Esophagus squamous epithelium (tissue), 5 donors: Measurements from ENCODE around the gene LMAN2L. TPM values are rescaled to one million over a fixed set of nuclear protein-coding genes. Genes with fewer than 3 reads are reported as not detected.

Experiments used
- DNase-seq: peaks from one replicate; lab custom pipeline; 2025; lab: John Stamatoyannopoulos, UW
- H3K27ac ChIP-seq, 4 donors: fragments of 200-600 bp; sonication (generic); one replicate each; pipeline ENCODE4 v1.5.1; 2016 to 2019; ENCODE audit warnings: mild to moderate bottlenecking in 1 of 4
- H3K27me3 ChIP-seq, 4 donors: fragments of 200-600 bp; sonication (generic); 1 replicate in 3 of 4; 2 replicates in 1 of 4; pipeline versions ENCODE4 v1.5.1 to v1.6.0; 2017 to 2021; ENCODE audit warnings: antibody characterized with exemption in 1 of 4
- H3K36me3 ChIP-seq, 3 donors: fragments of 200-600 bp; sonication (generic); one replicate each; pipeline ENCODE4 v1.5.1; 2016 to 2019
- H3K4me1 ChIP-seq, 3 donors: fragments of 200-600 bp; sonication (generic); one replicate each; pipeline ENCODE4 v1.5.1; 2017 to 2019
- H3K4me3 ChIP-seq, 4 donors: fragments of 200-600 bp; sonication (generic); 1 replicate in 3 of 4; 2 replicates in 1 of 4; pipeline ENCODE4 v1.5.1; 2016 to 2019; ENCODE audit warnings: mild to moderate bottlenecking in 2 of 4, moderate library complexity in 1 of 4
- H3K9me3 ChIP-seq, 3 donors: fragments of 200-600 bp; sonication (generic); one replicate each; pipeline ENCODE4 v1.5.1; 2016 to 2019
- POLR2A ChIP-seq, 4 donors: fragments of 450-650 bp; IDR thresholded peaks; one replicate each; pipeline ENCODE4 v1.6.1; 2017; ENCODE audit warnings: antibody characterized with exemption in 4 of 4, mild to moderate bottlenecking in 4 of 4, moderate library complexity in 3 of 4
- WGBS, 2 donors: methylation state at CpG; one replicate each; pipeline ENCODE4 v1.1.5; 2018; 5-methylcytosine and 5-hydroxymethylcytosine counted together
- intact Hi-C: fragments of 100-400 bp; cut with DNase I; formaldehyde crosslinking; loops from one replicate; pipeline ENCODE4 v1.15.0; 2022
- total RNA-seq, 4 donors: library from RNA; depleted of rRNA; stranded (reverse); fragments of >200 nt; gene quantifications; one replicate each; pipeline ENCODE4 v1.1.0, GENCODE V29; 2016
- TF ChIP-seq, protein P1 (sequence below), 6 experiments: fragments of 450-650 bp in 4 of 6; fragments of 200-600 bp in 2 of 6; sonication (generic) in 2 of 6; IDR thresholded peaks; one replicate each; pipeline ENCODE4 v1.5.1; 2016 to 2019; ENCODE audit warnings: antibody characterized with exemption in 6 of 6, mild to moderate bottlenecking in 4 of 6, moderate library complexity in 4 of 6
- donor health status: DM: yes; HTN: yes; CAD: no.

The LMAN2L gene
- total RNA-seq, 4 donors from 2014 or later, result 7.4 to 12.6 (median 10.5) TPM

DNA sequence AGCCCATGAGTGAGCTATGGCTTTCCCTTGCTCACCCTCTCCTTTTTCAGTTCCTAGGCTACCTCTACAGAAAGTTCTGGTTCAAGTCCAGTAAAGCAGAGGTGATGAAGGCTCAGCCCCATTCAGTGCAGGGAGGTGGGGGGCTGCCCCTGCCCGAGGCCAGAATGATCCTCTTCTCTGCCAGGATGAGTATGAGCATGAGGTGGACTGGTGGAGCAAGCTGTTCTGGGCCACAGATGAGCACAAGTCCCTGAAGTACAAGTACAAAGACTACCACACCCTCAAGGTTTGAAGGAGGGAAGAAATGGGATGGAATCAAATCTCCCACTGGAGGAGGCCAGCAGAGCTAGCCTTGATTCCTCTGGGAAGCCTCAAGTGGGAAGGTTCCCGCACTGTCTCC lies 42.4 kb downstream of the LMAN2L start:
- peak overlapping the region; percentile 14 to 72 (median 48) for H3K27ac ChIP-seq
- no peak for TF ChIP-seq POLR2A (IDR thresholded peaks at IDR 0.05)
- TF ChIP-seq, protein P1, sequence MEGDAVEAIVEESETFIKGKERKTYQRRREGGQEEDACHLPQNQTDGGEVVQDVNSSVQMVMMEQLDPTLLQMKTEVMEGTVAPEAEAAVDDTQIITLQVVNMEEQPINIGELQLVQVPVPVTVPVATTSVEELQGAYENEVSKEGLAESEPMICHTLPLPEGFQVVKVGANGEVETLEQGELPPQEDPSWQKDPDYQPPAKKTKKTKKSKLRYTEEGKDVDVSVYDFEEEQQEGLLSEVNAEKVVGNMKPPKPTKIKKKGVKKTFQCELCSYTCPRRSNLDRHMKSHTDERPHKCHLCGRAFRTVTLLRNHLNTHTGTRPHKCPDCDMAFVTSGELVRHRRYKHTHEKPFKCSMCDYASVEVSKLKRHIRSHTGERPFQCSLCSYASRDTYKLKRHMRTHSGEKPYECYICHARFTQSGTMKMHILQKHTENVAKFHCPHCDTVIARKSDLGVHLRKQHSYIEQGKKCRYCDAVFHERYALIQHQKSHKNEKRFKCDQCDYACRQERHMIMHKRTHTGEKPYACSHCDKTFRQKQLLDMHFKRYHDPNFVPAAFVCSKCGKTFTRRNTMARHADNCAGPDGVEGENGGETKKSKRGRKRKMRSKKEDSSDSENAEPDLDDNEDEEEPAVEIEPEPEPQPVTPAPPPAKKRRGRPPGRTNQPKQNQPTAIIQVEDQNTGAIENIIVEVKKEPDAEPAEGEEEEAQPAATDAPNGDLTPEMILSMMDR (IDR thresholded peaks at IDR 0.05), result no peak
- 80% methylated on average over 1 of the region's 2 CpGs; no CpG with 5 or more reads in 1 of the 2 donors for WGBS, 2 donors
- no peaks in the 10 kb centered on the region for H3K27me3 ChIP-seq
- peaks cover 0 to 20% (median 0%) of the 10 kb centered on the region in 3 donors for H3K36me3 ChIP-seq
- H3K4me3 ChIP-seq, result no peak overlapping the region
- peaks cover 13 to 25% (median 15%) of the 10 kb centered on the region in 3 donors for H3K4me1 ChIP-seq
- intact Hi-C loops, result no loop called here
- H3K9me3 ChIP-seq, result no peaks in the 10 kb centered on the region
- DNase-seq, result no peak

- H3K9me3 ChIP-seq, result no peaks in the 10 kb centered on the region
- intact Hi-C loops, result no loop called here
- TF ChIP-seq, protein P1 (IDR thresholded peaks at IDR 0.05), result no peak
- TF ChIP-seq POLR2A (IDR thresholded peaks at IDR 0.05), result no peak
- no peak overlapping the region for H3K4me3 ChIP-seq
- 80 to 97% methylated on average over 4 to 6 of the region's 15 CpGs for WGBS, 2 donors
- no peak overlapping the region for H3K27ac ChIP-seq
- DNase-seq, result no peak
- no peaks in the 10 kb centered on the region for H3K27me3 ChIP-seq
- H3K36me3 ChIP-seq, result peaks cover 0 to 3% (median 0%) of the 10 kb centered on the region in 3 donors
- peaks cover 13 to 25% (median 15%) of the 10 kb centered on the region in 3 donors for H3K4me1 ChIP-seq
Observed at GRCh38 chr2:96695602-96696001, 44.3 kb downstream of the LMAN2L start.

GRCh38 chr2:96694816-96695455 lies 44.9 kb downstream of the LMAN2L start:
- Histone ChIP-seq H3K36me3 (no peaks in the 10 kb centered on the region), H3K4me1 (peaks cover 13 to 25% (median 15%) of the 10 kb centered on the region in 3 donors), H3K9me3 (no peaks in the 10 kb centered on the region), H3K4me3 (no peak overlapping the region), H3K27ac (no peak overlapping the region), H3K27me3 (no peaks in the 10 kb centered on the region)
- TF ChIP-seq, protein P1 (IDR thresholded peaks at IDR 0.05), result no peak
- TF ChIP-seq POLR2A (IDR thresholded peaks at IDR 0.05), result no peak
- DNase-seq, result no peak
- intact Hi-C loops, result no loop called here
- 85% methylated on average over 6 of the region's 13 CpGs; no CpG with 5 or more reads in 1 of the 2 donors for WGBS, 2 donors

GRCh38 chr2:96694279-96694678 lies 45.6 kb downstream of the LMAN2L start:
- Histone ChIP-seq H3K4me1 (peaks cover 13 to 25% (median 15%) of the 10 kb centered on the region in 3 donors), H3K27ac (no peak overlapping the region), H3K36me3 (no peaks in the 10 kb centered on the region), H3K4me3 (no peak overlapping the region), H3K9me3 (no peaks in the 10 kb centered on the region), H3K27me3 (no peaks in the 10 kb centered on the region)
- TF ChIP-seq POLR2A (IDR thresholded peaks at IDR 0.05), result no peak
- TF ChIP-seq, protein P1 (IDR thresholded peaks at IDR 0.05), result no peak
- no peak for DNase-seq
- intact Hi-C loops, result no loop called here
- WGBS, 2 donors, result 80 to 95% methylated on average over 5 to 6 of the region's 8 CpGs
